ENCODE measurements around the gene ZNF593OS. TPM values are rescaled to one million over a fixed set of nuclear protein-coding genes. Genes with fewer than 3 reads are reported as not detected.

ZNF593OS gene
- total and polyA plus RNA-seq, 10 of the 15 experiments (the other 5 are each of a cell fraction or from before 2014, with no cell fraction given), result 0.16 to 1.7 (median 0.59) TPM; not detected in 6

GRCh38 chr1:26122988-26123973 lies 48.4 kb downstream of the ZNF593OS start (continued):
- TF ChIP-seq CUX1 (IDR thresholded peaks at IDR 0.05; ENCODE audit: insufficient replicate concordance, low read depth, low read length) (no peak), NRF1 (conservative IDR thresholded peaks at IDR 0.05; ENCODE audit: low read depth, low read length) (no peak), ZNF622 (IDR thresholded peaks at IDR 0.05) (no peak), FOS (IDR thresholded peaks at IDR 0.05; ENCODE audit: borderline replicate concordance, extremely low read depth, insufficient read length) (no peak)

All from GM12878 (cell line).